Measurements from ENCODE around the gene NADK. TPM values are rescaled to one million over a fixed set of nuclear protein-coding genes. Genes with fewer than 3 reads are reported as not detected.
"Not testable (repeated sequence)": the region's sequence is repeated elsewhere in the genome, so short reads cannot be mapped to it uniquely, and the experiment has no call there.

NADK gene
- total RNA-seq, 1 donor from 2014 or later: 44.6 TPM

DNA sequence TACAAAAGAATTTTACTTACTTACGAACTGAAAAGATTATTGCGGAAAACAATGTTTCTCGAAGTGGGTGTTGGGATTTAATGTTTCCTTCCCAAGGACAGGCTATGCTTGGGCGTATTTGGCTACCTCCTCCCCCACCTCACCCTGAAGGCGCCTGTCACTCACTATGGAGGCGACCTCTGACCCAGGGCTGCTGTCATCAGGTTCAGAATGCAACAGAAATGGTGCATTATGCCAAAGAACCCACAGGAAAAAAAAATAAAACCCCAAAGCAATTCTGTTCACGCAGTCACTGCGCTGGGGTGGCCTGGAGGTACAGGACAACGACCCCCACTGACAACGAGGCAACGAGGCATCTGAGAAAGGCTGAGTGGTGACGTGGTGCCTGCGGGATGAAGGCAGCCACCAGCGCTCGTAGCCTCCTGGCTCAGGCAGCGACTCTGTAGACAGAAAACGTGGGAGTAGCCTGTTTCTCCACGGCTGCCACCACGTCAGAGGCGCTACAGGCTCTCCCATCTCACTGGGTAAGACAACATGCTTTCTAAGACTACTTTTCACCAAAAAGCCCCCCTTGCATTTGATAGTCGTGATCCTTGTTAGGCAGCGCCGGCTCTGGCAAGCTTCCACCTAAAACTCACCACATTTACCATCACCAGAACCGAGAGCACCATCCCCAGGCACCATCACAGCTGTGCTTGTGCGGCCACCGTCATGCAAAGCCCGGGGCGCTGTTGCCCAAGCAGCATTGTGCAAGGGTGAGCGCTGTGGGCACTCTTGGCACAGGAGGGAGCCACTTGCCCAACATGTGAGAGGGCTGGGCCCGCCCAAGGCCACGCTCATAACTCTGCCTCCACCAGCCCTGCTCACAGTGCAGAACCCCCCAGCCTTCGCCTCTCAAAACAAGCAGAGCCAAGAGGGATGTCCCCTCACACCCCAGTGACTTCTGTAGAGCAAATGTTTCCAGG is 14.3 kb downstream of the NADK start:
- no peak for DNase-seq

- DNase-seq: no peak
Measured at GRCh38 chr1:1761504-1762376, 16.5 kb downstream of the NADK start.

DNA sequence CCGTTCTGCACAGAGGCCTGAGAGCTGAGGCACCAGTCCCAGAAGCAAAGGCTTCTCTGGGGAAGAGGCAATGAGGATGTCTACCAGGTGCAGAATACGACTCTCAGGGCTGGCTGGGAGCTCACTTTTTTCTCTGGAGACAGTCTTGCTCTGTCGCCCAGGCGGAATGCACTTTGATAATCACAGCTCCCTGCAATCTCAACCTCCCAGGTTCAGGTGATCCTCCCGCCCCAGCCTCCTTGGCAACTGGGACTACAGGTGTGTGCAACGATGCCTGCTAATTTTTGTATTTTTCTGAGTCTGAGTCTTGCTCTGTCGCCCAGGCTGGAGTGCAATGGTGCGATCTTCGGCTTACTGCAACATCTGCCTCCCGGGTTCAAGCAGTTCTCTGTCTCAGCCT is 17.6 kb downstream of the NADK start:
- DNase-seq: no peak

DNA sequence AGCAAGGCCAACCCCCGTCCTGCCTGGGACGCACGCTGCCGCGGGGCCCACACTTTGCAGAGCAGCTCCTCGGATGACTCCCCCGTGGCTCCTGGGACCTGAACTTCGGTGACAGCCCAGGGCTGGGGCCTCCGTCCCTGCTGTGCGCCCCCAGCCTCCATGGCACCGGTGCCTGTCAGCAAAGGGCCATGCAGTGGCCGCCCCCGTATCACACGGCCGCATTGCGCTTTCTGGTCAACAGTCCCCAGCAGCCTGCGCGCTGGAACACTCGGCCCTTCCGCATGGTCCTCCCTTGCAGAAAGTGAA is 18.0 kb downstream of the NADK start:
- DNase-seq: no peak

DNA sequence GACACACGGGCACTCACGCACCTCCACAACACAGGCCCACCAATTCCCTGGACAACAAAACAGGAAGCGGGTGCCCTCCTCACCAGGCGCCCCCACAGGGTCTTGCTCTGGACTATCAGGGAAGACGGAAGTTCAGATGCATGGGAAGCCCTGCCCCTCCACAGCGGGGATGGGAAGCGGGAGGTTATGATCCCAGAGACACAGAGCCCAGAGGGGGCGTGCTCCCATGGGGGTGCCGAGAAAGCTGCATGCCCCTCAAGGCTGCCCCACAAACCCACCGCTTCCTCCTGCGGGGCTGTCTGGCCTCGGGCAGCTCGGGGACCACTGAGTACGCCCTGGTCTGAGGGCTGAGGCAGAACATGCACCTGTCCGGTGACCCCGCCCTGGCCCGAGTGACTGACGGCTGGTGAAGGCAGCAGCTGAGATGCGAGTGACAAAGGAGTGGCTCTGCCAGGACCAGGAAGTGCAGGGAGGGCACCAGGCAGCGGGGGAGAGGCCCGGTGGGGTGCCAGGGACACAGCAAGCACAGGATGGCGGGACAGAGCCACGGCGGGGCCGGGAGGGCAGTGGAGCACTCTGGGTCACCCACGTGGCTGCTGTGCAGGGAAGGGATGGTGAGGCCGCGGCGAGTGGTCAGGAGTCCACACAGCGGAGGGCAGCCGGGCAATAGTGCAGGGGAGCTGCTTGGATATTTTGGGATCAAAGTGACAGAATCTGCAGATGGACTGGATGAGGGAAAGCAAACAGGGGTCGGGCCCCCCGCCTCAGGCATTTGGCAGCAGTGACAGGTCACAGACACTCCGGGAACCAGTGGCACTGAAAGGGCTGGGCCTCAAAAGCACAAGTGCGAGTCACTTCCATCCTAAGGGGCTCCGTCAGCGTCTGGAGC is 18.6 kb downstream of the NADK start:
- DNase-seq: no peak

DNA sequence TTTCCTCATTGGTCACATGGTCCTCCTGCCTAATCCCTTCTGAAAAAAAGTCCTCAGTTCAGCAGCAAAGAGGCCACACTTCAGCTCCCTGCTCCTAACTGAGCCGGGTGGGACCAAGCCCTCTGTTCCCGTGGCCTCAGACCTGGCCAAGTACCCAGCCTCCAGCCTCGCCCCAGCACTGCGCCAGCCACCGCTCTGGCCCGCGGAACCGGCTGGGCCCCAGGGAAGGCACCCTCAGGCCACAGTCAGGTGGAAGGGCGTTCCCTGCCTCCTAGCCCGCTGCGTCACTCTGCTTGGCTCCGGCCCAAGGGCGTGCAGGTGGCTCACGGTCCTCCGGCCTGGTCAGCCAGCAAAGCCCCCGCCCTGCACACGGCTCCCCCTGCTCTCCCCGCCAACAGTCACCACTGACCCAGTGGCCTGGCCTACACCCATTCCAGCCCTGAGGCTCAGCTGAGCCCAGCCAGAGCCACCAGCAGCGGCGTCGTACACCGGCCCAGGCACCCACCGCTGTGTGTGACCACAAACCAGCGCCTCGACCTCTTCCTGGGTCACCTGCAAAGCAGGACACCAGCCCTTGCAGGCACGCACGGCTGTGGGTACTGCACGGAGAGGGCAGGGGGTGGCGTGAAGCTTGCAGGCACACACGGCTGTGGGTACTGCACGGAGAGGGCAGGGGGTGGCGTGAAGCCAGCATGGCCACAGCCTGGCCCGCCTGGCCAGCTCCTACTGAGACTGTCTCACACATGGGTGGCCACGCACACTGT is 19.4 kb downstream of the NADK start:
- DNase-seq: peak; percentile 41

DNA sequence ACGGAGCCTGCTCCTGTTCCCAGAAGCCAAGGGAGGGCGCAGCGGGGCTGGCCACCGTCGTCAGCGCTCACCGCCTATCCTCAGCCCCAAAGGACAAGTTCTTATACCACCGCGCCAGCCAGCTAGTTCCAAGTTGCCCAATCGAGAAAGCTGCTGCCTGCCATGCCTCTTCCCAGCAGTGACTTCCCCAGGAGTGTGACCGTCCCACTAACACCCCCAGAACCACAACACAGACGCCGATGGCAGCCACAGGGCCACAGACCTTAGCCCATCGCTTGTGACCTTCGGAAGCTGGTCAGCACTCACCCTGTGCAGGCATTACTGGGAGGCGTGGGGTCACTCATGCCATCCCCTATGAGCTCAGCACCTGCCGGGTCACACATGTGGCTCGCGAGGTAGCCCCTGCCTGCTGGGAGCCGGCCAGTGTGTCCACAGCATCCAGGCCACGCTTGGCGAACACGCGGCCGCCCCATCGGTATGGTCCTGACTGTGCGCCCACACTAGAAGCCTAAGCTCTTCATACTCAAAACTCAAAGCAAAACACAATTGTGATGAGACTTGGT is 20.1 kb downstream of the NADK start:
- DNase-seq: no peak

- DNase-seq: no peak
Measured at GRCh38 chr1:1757422-1758058, 20.7 kb downstream of the NADK start.

GRCh38 chr1:1756661-1757421 is 21.4 kb downstream of the NADK start:
- DNase-seq: no peak

GRCh38 chr1:1755852-1756251 is 22.4 kb downstream of the NADK start:
- no peak for DNase-seq

GRCh38 chr1:1755426-1755825 is 22.8 kb downstream of the NADK start:
- DNase-seq: no peak

DNA sequence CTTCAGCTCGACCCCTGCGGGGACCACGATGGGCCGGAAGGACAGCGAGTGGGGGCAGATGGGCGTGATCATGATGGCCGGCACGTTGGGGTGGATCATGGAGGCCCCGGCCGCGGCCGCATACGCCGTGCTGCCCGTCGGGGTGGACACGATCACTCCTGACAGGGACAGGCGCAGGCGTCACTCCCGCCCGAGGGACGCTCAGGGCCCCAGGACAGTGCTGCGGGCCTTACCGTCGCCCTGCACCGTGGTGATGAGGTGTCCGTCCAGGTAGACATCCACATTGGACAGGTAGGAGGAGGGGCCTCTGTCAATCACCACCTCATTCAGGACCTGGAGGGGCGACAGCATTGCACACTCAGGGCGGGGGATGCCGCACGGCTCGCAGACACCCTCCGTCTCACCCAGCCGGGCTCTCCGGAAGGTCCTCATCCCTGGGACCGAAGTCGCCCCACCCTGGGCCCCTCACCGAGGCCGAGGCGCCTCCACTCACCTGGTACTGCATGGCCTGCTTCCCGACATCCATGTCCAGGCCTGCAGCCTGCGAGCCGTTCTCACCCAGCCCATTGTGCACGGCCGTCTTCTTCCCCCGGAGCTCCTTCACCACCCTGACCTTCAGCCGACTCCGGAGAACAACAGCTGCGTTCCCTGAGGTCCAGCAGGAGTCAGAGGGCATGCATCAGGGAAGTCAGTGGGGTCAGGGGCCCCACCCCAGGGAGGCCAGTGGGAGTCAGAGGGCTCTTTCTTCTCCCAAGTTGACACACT is 24.0 kb downstream of the NADK start:
- no peak for DNase-seq

DNA sequence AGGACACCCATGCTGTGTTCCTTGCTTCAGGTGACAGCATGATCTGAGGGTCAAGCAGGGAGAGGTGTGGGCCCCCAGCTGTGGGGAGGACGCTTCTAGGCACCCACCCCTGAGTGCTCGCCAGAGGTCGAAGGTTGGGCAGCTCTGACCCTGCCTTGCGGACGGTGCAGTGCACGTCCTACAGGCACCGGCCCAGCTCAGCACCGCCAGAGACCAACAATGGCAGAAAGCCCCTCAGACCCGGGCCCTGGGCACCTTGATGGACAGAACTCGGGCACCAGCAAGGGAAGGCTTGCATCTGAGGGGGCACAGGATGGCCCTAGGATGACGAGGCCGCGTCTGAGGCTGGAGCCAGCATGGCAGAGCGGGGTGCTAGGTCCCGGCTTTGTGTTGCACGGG is 24.7 kb downstream of the NADK start:
- no peak for DNase-seq

DNA sequence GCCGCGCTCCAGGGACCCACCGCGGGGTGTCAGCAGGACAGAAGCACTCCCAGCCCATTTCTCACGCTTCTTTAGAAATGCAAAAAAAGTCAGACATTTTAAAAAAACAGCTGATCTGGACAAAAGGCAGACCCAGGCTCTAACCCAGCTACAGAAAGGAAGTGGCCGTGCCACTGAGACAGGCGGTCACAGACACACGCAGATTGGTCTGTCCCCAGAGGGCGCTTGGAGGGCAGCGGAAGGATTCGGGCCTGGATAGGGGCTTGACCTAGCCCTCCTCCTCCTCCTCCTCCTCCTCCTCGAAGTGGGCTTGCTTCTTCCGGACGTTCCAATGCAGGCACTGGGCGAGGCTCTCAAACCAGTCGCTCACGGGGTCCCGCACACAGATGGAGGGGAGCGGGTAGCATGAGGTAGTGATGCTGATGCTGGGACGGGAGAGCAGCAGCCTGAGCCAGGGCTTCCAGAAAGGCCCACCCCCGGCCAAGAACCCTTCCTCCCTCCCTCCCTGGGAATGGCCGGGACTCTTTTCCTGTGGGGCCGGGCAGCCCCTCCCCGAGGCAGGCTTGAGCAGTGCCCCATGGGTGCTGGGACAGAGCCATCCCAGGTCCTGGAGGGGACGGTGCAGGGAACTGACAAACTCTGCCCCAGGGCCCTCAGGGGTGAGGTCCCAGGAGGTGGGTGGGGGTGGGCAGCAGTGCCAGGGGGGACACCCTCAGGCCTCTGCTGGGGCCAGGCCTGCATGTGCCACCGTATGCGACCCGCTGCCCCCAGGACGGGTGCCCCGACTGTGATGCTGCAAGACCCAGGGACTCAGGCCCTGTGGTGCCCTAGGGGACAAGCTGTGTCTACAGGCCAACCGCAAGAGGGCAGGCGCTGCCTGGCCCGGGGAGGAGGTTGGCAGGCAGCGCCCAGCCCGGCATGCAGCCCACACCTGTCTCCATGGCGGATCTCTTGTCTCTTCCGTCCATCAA is 25.3 kb downstream of the NADK start:
- no peak for DNase-seq

DNA sequence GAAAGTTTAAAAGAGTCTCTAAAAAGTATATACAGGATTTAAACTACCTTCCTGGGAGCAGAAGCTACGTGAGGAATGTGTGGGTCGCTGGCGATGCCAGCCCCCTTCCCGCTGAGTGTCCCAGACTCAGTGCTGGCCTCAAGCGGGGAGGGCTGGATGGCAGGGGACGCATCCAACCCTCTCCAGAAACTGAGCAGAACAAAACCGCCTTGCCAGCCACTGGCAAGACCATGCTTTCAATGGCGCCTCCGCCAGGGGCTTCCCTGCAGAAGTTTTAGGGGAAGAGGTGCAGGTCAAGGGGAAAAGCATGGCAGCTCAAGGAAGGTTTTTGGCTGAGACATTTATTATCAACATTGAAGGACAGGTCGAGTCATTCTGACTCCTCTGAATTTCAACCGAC is 26.1 kb downstream of the NADK start:
- DNase-seq: no peak

GRCh38 chr1:1749941-1750340 is 28.3 kb downstream of the NADK start:
- DNase-seq: not testable (repeated sequence)

GRCh38 chr1:1748686-1749321 is 29.5 kb downstream of the NADK start:
- DNase-seq: no peak

DNA sequence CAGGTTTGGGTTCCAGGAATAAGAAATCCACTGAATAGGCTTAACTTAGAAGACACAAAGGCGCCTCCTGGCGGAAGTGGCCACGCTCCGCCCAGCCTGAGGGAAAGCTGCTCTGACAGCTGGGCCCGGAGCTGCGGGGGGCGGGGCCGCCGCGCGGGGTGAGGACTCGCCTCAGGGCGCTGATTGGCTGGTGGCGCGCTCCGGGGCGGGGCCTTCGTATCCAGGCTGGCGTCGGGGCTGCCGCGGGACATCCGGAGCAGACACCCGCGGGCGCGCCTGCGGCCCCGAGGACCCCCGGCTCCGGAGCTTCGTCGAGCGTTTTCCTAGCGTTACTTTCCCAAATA is 31.7 kb downstream of the NADK start:
- DNase-seq: not testable (repeated sequence)

All from dermis blood vessel endothelial cell (primary cell).